MCF 10A (cell line): Measurements from ENCODE around the gene FBXW5. TPM values are rescaled to one million over a fixed set of nuclear protein-coding genes. Genes with fewer than 3 reads are reported as not detected.

Experiments
- BruUV-seq: library from RNA; stranded (reverse); fragments of 400-500 nt; replicated peaks from 2 replicates; lab custom pipeline; 2021; lab: Mats Ljungman, UMichigan
- CTCF ChIA-PET: fragments of 300-600 bp; sonication (Branson Sonifier 250); formaldehyde crosslinking; extraction: SDS; loops from one replicate; lab custom pipeline; 2021; ENCODE audit warnings: antibody characterized with exemption, inconsistent platforms; lab: Yijun Ruan, JAX
- POLR2A ChIA-PET: fragments of 300-600, 350-650 bp; sonication (Branson Sonifier 250); formaldehyde crosslinking; extraction: SDS; loops from one replicate; lab custom pipeline; 2020; ENCODE audit warnings: antibody characterized with exemption, inconsistent platforms; lab: Yijun Ruan, JAX
- DNase-seq: peaks from one replicate; pipeline ENCODE4 v3.0.0-alpha.2; 2018; ENCODE audit not compliant: unreplicated experiment
- H3K27ac Mint-ChIP-seq: one replicate; pipeline ENCODE4 v1.8.0; 2022; ENCODE audit warnings: mild to moderate bottlenecking, low read depth, mixed read lengths; ENCODE audit not compliant: unreplicated experiment
- H3K27me3 Mint-ChIP-seq: one replicate; pipeline ENCODE4 v1.8.0; 2022; ENCODE audit warnings: mixed read lengths; ENCODE audit not compliant: insufficient read depth, unreplicated experiment
- H3K36me3 Mint-ChIP-seq: one replicate; pipeline ENCODE4 v1.8.0; 2022; ENCODE audit warnings: mild to moderate bottlenecking, moderate library complexity, mixed read lengths; ENCODE audit not compliant: insufficient read depth, unreplicated experiment
- H3K4me1 Mint-ChIP-seq: one replicate; pipeline ENCODE4 v1.8.0; 2022; ENCODE audit warnings: mixed read lengths; ENCODE audit not compliant: insufficient read depth, unreplicated experiment
- H3K4me3 Mint-ChIP-seq: one replicate; pipeline ENCODE4 v1.8.0; 2022; ENCODE audit warnings: mild to moderate bottlenecking, moderate library complexity, mixed read lengths; ENCODE audit not compliant: unreplicated experiment
- H3K9me3 Mint-ChIP-seq: one replicate; pipeline ENCODE4 v1.8.0; 2022; ENCODE audit warnings: mixed read lengths; ENCODE audit not compliant: unreplicated experiment
- CTCF ChIP-seq: fragments of 200-600 bp; IDR thresholded peaks from one replicate; pipeline ENCODE4 v1.8.0; 2022; ENCODE audit warnings: antibody characterized with exemption, mild to moderate bottlenecking; ENCODE audit not compliant: unreplicated experiment
- intact Hi-C: fragments of 100-400 bp; cut with micrococcal nuclease; formaldehyde crosslinking; loops from 2 replicates; pipeline ENCODE4 v1.14.1; 2022
- total RNA-seq: library from RNA; stranded (reverse); gene quantifications from 2 replicates; pipeline ENCODE4 v1.2.3, GENCODE V29; 2022

Gene FBXW5
- total RNA-seq, 1 experiment from 2014 or later: 100 TPM

- CTCF ChIA-PET: interaction anchor here (0.6 kb wide), 1 partner anchor 9 kb away, joined by 4 read pairs; no protein-coding TSS in a partner anchor
- Mint-ChIP-seq H3K9me3 (no peaks in the 10 kb centered on the region), H3K4me1 (no peaks in the 10 kb centered on the region), H3K27me3 (no peaks in the 10 kb centered on the region), H3K4me3 (no peak overlapping the region), H3K27ac (no peak overlapping the region), H3K36me3 (peaks cover 60% of the 10 kb centered on the region)
- no peak for TF ChIP-seq CTCF
- intact Hi-C loops: no loop called here
- BruUV-seq: no TSS peak
- POLR2A ChIA-PET: no interaction called here
- no peak for DNase-seq
Observed at GRCh38 chr9:136917902-136918301, 26.6 kb downstream of the FBXW5 start.

- intact Hi-C loops: no loop called here
- H3K27ac Mint-ChIP-seq: no peak overlapping the region
- H3K27me3 Mint-ChIP-seq: no peaks in the 10 kb centered on the region
- no peak overlapping the region for H3K4me3 Mint-ChIP-seq
- POLR2A ChIA-PET: no interaction called here
- no peak for TF ChIP-seq CTCF
- no TSS peak for BruUV-seq
- peaks cover 57% of the 10 kb centered on the region for H3K36me3 Mint-ChIP-seq
- no peaks in the 10 kb centered on the region for H3K9me3 Mint-ChIP-seq
- no peak for DNase-seq
- CTCF ChIA-PET: no interaction called here
- no peaks in the 10 kb centered on the region for H3K4me1 Mint-ChIP-seq
Observed at GRCh38 chr9:136916330-136917184, 28.0 kb downstream of the FBXW5 start.

GRCh38 chr9:136915632-136916329 lies 28.8 kb downstream of the FBXW5 start:
- ChIA-PET CTCF (no interaction called here), POLR2A (no interaction called here)
- intact Hi-C loops: no loop called here
- Mint-ChIP-seq H3K9me3 (no peaks in the 10 kb centered on the region), H3K36me3 (peaks cover 57% of the 10 kb centered on the region), H3K4me1 (no peaks in the 10 kb centered on the region), H3K27ac (no peak overlapping the region), H3K4me3 (no peak overlapping the region), H3K27me3 (no peaks in the 10 kb centered on the region)
- BruUV-seq: no TSS peak
- no peak for DNase-seq
- TF ChIP-seq CTCF: no peak

GRCh38 chr9:136913701-136914438 lies 30.7 kb downstream of the FBXW5 start:
- H3K27ac Mint-ChIP-seq: no peak overlapping the region
- H3K27me3 Mint-ChIP-seq: no peaks in the 10 kb centered on the region
- POLR2A ChIA-PET: no interaction called here
- BruUV-seq: no TSS peak
- H3K4me3 Mint-ChIP-seq: no peak overlapping the region
- intact Hi-C loops: no loop called here
- no peaks in the 10 kb centered on the region for H3K4me1 Mint-ChIP-seq
- no peak for TF ChIP-seq CTCF
- no peaks in the 10 kb centered on the region for H3K9me3 Mint-ChIP-seq
- DNase-seq: no peak
- H3K36me3 Mint-ChIP-seq: peaks cover 53% of the 10 kb centered on the region
- CTCF ChIA-PET: no interaction called here
